ENCODE results near the gene LARP4B.

The LARP4B gene

DNA sequence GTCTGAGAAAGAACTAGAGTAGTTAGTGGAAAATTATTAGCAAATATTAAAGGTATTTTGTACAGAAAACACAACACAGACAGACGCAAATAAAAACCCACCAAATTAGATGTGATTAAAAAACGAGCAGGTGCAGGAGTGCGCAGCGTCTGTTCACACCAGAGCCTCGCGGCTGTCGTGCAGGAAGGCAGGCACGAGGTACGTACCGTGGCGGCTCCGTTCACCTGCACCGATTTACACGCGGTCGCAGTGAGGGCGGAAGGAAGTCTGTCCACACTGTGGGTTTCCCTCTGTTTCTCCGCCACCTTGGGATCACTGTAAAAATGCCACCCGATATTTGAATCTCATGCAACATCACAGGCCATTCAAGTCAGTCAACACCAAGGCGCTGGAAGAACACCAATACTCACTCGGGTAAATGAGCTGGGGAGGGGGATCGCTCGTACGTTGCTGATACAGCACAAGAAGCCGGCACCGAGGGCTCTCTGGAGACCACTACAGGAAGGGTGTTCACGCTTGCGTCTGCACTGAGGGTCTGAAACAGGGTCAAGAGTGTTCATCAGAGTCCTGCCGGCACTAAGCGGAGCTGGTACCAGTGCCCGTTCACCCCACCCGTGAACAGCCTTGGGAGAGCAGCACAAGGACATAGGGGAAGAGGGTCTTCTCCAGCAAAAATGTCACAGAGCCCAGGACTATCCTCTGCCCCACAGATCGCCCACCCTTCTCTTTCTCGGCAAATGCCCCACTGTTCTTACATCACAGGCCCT, 116.8 kb downstream of the LARP4B start:
- H3K4me3 ChIP-seq (ENCODE audit: low read length): no peak overlapping the region
- TF ChIP-seq, protein P1, sequence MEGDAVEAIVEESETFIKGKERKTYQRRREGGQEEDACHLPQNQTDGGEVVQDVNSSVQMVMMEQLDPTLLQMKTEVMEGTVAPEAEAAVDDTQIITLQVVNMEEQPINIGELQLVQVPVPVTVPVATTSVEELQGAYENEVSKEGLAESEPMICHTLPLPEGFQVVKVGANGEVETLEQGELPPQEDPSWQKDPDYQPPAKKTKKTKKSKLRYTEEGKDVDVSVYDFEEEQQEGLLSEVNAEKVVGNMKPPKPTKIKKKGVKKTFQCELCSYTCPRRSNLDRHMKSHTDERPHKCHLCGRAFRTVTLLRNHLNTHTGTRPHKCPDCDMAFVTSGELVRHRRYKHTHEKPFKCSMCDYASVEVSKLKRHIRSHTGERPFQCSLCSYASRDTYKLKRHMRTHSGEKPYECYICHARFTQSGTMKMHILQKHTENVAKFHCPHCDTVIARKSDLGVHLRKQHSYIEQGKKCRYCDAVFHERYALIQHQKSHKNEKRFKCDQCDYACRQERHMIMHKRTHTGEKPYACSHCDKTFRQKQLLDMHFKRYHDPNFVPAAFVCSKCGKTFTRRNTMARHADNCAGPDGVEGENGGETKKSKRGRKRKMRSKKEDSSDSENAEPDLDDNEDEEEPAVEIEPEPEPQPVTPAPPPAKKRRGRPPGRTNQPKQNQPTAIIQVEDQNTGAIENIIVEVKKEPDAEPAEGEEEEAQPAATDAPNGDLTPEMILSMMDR (IDR thresholded peaks at IDR 0.05; ENCODE audit: low read length): no peak
- TF ChIP-seq EZH2 (optimal IDR thresholded peaks at IDR 0.05; ENCODE audit: low read depth, low read length) (no peak), EZH2phosphoT487 (IDR thresholded peaks at IDR 0.05; ENCODE audit: low read length) (no peak)
- no peak overlapping the region for H3K4me2 ChIP-seq (ENCODE audit: low read depth, low read length)
- no peak overlapping the region for H2AFZ ChIP-seq (ENCODE audit: low read length)
- no peak overlapping the region for H3K27ac ChIP-seq (ENCODE audit: low read length)
- H3K9me2 ChIP-seq (replicated peaks; ENCODE audit: insufficient read depth, low read length): no peaks in the 10 kb centered on the region
- peaks cover 10% of the 10 kb centered on the region; the same call in 1 of the 2 replicates for H3K36me3 ChIP-seq (replicated peaks; ENCODE audit: insufficient read depth, low read length)
- H3K27me3 ChIP-seq (replicated peaks; ENCODE audit: insufficient read depth, low read length): no peaks in the 10 kb centered on the region
- H3K79me2 ChIP-seq (ENCODE audit: low read length): 0 out of 2 replicates have a peak, but pooled peaks cover 6% of the 10 kb centered on the region
- no peaks in the 10 kb centered on the region for H4K20me1 ChIP-seq (ENCODE audit: insufficient read depth, low read length)
- no peak for DNase-seq
- H3K9ac ChIP-seq (ENCODE audit: low read length): no peak overlapping the region
- no peaks in the 10 kb centered on the region for H3F3A ChIP-seq (ENCODE audit: insufficient read depth, low read length)
- no peaks in the 10 kb centered on the region for H3K9me3 ChIP-seq (replicated peaks; ENCODE audit: insufficient read depth, low read length)
- no peaks in the 10 kb centered on the region for H3K4me1 ChIP-seq (ENCODE audit: low read length)

DNA sequence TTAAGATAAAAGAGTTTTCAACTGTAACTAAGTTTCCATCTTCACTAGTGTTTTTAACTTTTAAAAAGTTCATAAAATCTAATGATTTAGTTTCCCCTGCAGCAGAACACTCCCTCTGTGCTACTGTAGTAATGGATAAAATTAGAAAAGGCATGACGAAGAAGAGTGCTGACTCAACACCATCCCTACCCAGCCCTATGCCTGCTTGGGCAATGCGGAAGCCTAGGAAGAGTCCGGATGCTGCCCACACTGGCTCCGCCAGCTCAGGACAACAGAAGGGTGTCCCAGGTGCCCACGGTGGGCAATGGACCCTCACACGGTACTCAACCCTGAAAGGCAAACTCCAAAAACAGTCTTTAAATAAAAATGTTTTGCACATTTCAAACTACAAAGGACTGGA, 118.2 kb downstream of the LARP4B start:
- 0 out of 2 replicates have a peak, but pooled peaks cover 4% of the 10 kb centered on the region for H3F3A ChIP-seq (ENCODE audit: insufficient read depth, low read length)
- H3K9me2 ChIP-seq (replicated peaks; ENCODE audit: insufficient read depth, low read length): no peaks in the 10 kb centered on the region
- 0 out of 2 replicates have a peak, but pooled peaks cover 6% of the 10 kb centered on the region for H3K79me2 ChIP-seq (ENCODE audit: low read length)
- no peak overlapping the region for H3K27ac ChIP-seq (ENCODE audit: low read length)
- no peak overlapping the region for H3K4me3 ChIP-seq (ENCODE audit: low read length)
- no peak overlapping the region for H2AFZ ChIP-seq (ENCODE audit: low read length)
- TF ChIP-seq EZH2phosphoT487 (IDR thresholded peaks at IDR 0.05; ENCODE audit: low read length): no peak
- TF ChIP-seq EZH2 (optimal IDR thresholded peaks at IDR 0.05; ENCODE audit: low read depth, low read length): no peak
- TF ChIP-seq, protein P1 (IDR thresholded peaks at IDR 0.05; ENCODE audit: low read length): no peak
- no peaks in the 10 kb centered on the region for H3K4me1 ChIP-seq (ENCODE audit: low read length)
- no peaks in the 10 kb centered on the region for H4K20me1 ChIP-seq (ENCODE audit: insufficient read depth, low read length)
- peaks cover 10% of the 10 kb centered on the region; the same call in 1 of the 2 replicates for H3K36me3 ChIP-seq (replicated peaks; ENCODE audit: insufficient read depth, low read length)
- no peak overlapping the region for H3K9ac ChIP-seq (ENCODE audit: low read length)
- H3K9me3 ChIP-seq (replicated peaks; ENCODE audit: insufficient read depth, low read length): no peaks in the 10 kb centered on the region
- DNase-seq: no peak
- H3K27me3 ChIP-seq (replicated peaks; ENCODE audit: insufficient read depth, low read length): no peaks in the 10 kb centered on the region
- H3K4me2 ChIP-seq (ENCODE audit: low read depth, low read length): no peak overlapping the region

DNA sequence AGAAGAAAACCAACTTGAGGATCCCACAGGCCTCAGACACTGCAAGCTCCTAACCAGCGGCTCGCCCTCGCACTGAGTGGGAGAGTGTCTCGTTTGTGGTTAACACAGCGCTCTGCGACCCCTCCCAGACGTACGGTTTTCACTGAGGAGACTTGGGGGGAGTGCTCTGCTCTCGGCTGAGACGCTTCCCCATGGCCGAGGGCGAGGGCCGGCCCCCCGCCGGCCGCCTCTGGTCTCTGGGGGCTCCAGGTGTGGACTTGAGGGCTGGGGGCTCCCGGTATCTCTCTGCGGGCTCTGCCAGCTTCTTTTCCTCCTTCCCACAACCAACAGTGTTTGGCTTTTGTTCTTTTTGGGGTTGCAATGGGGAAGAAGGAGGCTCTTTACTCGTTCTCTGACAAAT, 118.7 kb downstream of the LARP4B start:
- Histone ChIP-seq H3K27me3 (replicated peaks; ENCODE audit: insufficient read depth, low read length) (no peaks in the 10 kb centered on the region), H3K9me3 (replicated peaks; ENCODE audit: insufficient read depth, low read length) (no peaks in the 10 kb centered on the region), H3K36me3 (replicated peaks; ENCODE audit: insufficient read depth, low read length) (peaks cover 10% of the 10 kb centered on the region; the same call in 1 of the 2 replicates), H3K4me1 (ENCODE audit: low read length) (no peaks in the 10 kb centered on the region), H3F3A (ENCODE audit: insufficient read depth, low read length) (0 out of 2 replicates have a peak, but pooled peaks cover 4% of the 10 kb centered on the region), H3K4me2 (ENCODE audit: low read depth, low read length) (no peak overlapping the region), H3K4me3 (ENCODE audit: low read length) (no peak overlapping the region), H4K20me1 (ENCODE audit: insufficient read depth, low read length) (no peaks in the 10 kb centered on the region), H3K27ac (ENCODE audit: low read length) (no peak overlapping the region), H2AFZ (ENCODE audit: low read length) (no peak overlapping the region), H3K9ac (ENCODE audit: low read length) (no peak overlapping the region), H3K9me2 (replicated peaks; ENCODE audit: insufficient read depth, low read length) (no peaks in the 10 kb centered on the region), H3K79me2 (ENCODE audit: low read length) (0 out of 2 replicates have a peak, but pooled peaks cover 3% of the 10 kb centered on the region)
- no peak for TF ChIP-seq EZH2phosphoT487 (IDR thresholded peaks at IDR 0.05; ENCODE audit: low read length)
- DNase-seq: no peak

Measured in MM.1S (cell line).